Measurements from ENCODE around the gene PRRC2B. TPM values are rescaled to one million over a fixed set of nuclear protein-coding genes. Genes with fewer than 3 reads are reported as not detected.

PRRC2B gene
- total and polyA plus RNA-seq, 2 of the 13 experiments (the other 11 are each of a cell fraction or from before 2014, with no cell fraction given), result 20.8 to 37.4 TPM

- peaks cover 27% of the 10 kb centered on the region for H3K79me2 ChIP-seq (ENCODE audit: insufficient read depth, low read length)
- no peak overlapping the region for H2AFZ ChIP-seq (ENCODE audit: low read length)
- H3K9ac ChIP-seq (ENCODE audit: insufficient read depth, low read depth, low read length), result no peak overlapping the region
- H3K4me3 ChIP-seq (replicated peaks in 1 of 3; ENCODE audit: insufficient read depth in 1 of 3, low read depth in 2 of 3, low read length in 3 of 3), result no peak overlapping the region
- ChIA-PET POLR2A (no interaction called here), CTCF (ENCODE audit: low intra/inter-chr PET ratio, low total read pairs) (no interaction called here)
- no TSS peak for BruUV-seq (replicated peaks)
- H3K9me3 ChIP-seq (ENCODE audit: low read length), result no peaks in the 10 kb centered on the region
- intact Hi-C loops (cut with micrococcal nuclease; ENCODE audit: unreplicated experiment), result no loop called here
- no peaks in the 10 kb centered on the region for H3K4me1 ChIP-seq (ENCODE audit: insufficient read depth, low read length)
- H3K36me3 ChIP-seq (replicated peaks in 1 of 2; ENCODE audit: control insufficient read depth in 1 of 2, insufficient read depth in 2 of 2, low read length in 2 of 2), result peaks cover 49 to 96% of the 10 kb centered on the region in 2 experiments
- no peak overlapping the region for H3K27ac ChIP-seq (ENCODE audit: extremely low read length, insufficient read depth, low read length)
- H3K4me2 ChIP-seq (ENCODE audit: low read depth, low read length), result no peak overlapping the region
- no peaks in the 10 kb centered on the region for H3K27me3 ChIP-seq (ENCODE audit: control insufficient read depth in 1 of 2, insufficient read depth in 2 of 2, low read length in 2 of 2)
- peaks cover 14% of the 10 kb centered on the region for H4K20me1 ChIP-seq (ENCODE audit: insufficient read depth, low read length)
- ATAC-seq, result no peak
- no peak for FAIRE-seq
- WGBS (ENCODE audit: low lambda C conversion rate), result 99% methylated on average over 8 of the region's 8 CpGs
- in situ Hi-C loops (cut with HindIII; ENCODE audit: extremely low pct_ligation_motif_present, low pct_unique_long_range_greater_than_20kb), result no loop called here
- no peak for DNase-seq (ENCODE audit: low spot score)
- TF ChIP-seq PRDM4 (CRISPR knock-in tag; IDR thresholded peaks at IDR 0.05; ENCODE audit: borderline replicate concordance) (no peak), SRY (CRISPR knock-in tag; IDR thresholded peaks at IDR 0.05) (no peak), BRD4 (CRISPR knock-in tag; IDR thresholded peaks at IDR 0.05) (no peak), RAD21 (CRISPR knock-in tag; IDR thresholded peaks at IDR 0.05) (no peak), E2F5 (CRISPR knock-in tag; conservative IDR thresholded peaks at IDR 0.05) (no peak), MLLT10 (CRISPR knock-in tag; IDR thresholded peaks at IDR 0.05) (no peak), ZNF101 (CRISPR knock-in tag; IDR thresholded peaks at IDR 0.05; ENCODE audit: borderline replicate concordance, low read depth) (no peak), HMG20B (CRISPR knock-in tag; conservative IDR thresholded peaks at IDR 0.05) (no peak), ZNF550 (CRISPR knock-in tag; IDR thresholded peaks at IDR 0.05; ENCODE audit: borderline replicate concordance) (no peak), ZNF589 (CRISPR knock-in tag; conservative IDR thresholded peaks at IDR 0.05) (no peak), MIER2 (CRISPR knock-in tag; IDR thresholded peaks at IDR 0.05) (no peak), ZSCAN12 (CRISPR knock-in tag; IDR thresholded peaks at IDR 0.05) (no peak), PITX1 (CRISPR knock-in tag; IDR thresholded peaks at IDR 0.05) (no peak), SP2 (CRISPR knock-in tag; IDR thresholded peaks at IDR 0.05) (no peak)
- TF ChIP-seq, protein P1, sequence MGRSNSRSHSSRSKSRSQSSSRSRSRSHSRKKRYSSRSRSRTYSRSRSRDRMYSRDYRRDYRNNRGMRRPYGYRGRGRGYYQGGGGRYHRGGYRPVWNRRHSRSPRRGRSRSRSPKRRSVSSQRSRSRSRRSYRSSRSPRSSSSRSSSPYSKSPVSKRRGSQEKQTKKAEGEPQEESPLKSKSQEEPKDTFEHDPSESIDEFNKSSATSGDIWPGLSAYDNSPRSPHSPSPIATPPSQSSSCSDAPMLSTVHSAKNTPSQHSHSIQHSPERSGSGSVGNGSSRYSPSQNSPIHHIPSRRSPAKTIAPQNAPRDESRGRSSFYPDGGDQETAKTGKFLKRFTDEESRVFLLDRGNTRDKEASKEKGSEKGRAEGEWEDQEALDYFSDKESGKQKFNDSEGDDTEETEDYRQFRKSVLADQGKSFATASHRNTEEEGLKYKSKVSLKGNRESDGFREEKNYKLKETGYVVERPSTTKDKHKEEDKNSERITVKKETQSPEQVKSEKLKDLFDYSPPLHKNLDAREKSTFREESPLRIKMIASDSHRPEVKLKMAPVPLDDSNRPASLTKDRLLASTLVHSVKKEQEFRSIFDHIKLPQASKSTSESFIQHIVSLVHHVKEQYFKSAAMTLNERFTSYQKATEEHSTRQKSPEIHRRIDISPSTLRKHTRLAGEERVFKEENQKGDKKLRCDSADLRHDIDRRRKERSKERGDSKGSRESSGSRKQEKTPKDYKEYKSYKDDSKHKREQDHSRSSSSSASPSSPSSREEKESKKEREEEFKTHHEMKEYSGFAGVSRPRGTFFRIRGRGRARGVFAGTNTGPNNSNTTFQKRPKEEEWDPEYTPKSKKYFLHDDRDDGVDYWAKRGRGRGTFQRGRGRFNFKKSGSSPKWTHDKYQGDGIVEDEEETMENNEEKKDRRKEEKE (IDR thresholded peaks at IDR 0.05), result no peak
- TF ChIP-seq, protein P2, sequence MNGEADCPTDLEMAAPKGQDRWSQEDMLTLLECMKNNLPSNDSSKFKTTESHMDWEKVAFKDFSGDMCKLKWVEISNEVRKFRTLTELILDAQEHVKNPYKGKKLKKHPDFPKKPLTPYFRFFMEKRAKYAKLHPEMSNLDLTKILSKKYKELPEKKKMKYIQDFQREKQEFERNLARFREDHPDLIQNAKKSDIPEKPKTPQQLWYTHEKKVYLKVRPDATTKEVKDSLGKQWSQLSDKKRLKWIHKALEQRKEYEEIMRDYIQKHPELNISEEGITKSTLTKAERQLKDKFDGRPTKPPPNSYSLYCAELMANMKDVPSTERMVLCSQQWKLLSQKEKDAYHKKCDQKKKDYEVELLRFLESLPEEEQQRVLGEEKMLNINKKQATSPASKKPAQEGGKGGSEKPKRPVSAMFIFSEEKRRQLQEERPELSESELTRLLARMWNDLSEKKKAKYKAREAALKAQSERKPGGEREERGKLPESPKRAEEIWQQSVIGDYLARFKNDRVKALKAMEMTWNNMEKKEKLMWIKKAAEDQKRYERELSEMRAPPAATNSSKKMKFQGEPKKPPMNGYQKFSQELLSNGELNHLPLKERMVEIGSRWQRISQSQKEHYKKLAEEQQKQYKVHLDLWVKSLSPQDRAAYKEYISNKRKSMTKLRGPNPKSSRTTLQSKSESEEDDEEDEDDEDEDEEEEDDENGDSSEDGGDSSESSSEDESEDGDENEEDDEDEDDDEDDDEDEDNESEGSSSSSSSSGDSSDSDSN (CRISPR knock-in tag; IDR thresholded peaks at IDR 0.05), result no peak
Observed at GRCh38 chr9:131436865-131437271, 43.0 kb downstream of the PRRC2B start.
